Measurements from ENCODE around the gene SHD. TPM values are rescaled to one million over a fixed set of nuclear protein-coding genes. Genes with fewer than 3 reads are reported as not detected.

SHD gene
- total and polyA plus RNA-seq, 9 of the 15 experiments (the other 6 are each of a cell fraction or from before 2014, with no cell fraction given): 0.05 to 0.62 (median 0.15) TPM; not detected in 5

DNA sequence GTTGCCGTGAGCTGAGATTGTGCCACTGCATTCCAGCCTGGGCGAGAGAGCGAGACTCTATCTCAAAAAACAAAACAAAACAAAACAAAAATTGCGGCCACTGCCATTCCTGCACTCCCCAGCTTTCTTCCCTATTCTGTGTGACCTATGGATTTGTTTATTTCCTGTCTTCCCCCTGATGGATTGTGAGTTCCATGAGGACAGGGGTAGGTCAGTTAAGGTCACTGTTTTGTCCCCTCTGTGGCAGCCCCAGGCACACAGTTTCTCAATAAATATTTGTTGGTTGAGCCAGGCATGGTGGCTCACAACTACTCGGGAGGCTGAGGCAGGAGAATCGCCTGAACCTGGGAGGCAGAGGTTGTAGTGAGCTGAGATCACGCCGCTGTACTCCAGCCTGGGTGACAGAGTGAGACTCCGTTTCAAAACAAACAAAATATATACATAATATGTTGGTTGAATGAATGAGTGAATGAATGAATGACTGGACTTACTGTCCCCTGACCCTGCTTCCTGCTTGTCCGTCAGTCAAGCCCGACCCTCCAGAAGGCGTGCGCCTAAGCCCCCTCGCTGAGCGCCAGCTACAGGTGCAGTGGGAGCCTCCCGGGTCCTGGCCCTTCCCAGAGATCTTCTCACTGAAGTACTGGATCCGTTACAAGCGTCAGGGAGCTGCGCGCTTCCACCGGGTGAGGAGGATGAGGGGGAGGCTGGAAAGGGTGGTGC is 44.8 kb upstream of the SHD start:
- H3K36me3 ChIP-seq (ENCODE audit: control insufficient read depth, insufficient read depth, low read length): no peaks in the 10 kb centered on the region
- BruUV-seq (replicated peaks): no TSS peak
- H3K79me2 ChIP-seq (ENCODE audit: control insufficient read depth, insufficient read depth, low read length): no peaks in the 10 kb centered on the region
- ATAC-seq (no peak), FAIRE-seq (no peak), DNase-seq (ENCODE audit: extremely low read depth in 1 of 4, low spot score in 3 of 4) (peak in 2 of 4 experiments; percentile 4 to 6)
- ChIA-PET CTCF (ENCODE audit: low intra/inter-chr PET ratio) (interaction anchor here (0.6 kb wide), 1 partner anchor 111 kb away, joined by 3 read pairs; no protein-coding TSS in a partner anchor), POLR2A (interaction anchor here (0.6 to 1.9 kb wide), 4 partner anchors 13 to 227 kb away, joined by 3 to 8 read pairs (median 4); partner anchors contain the start of gene YJU2)
- no peaks in the 10 kb centered on the region for H3K9me3 ChIP-seq (replicated peaks; ENCODE audit: control insufficient read depth, insufficient read depth, low read depth, low read length)
- TF ChIP-seq ATF7 (IDR thresholded peaks at IDR 0.05) (no peak), ZNF197 (CRISPR knock-in tag; IDR thresholded peaks at IDR 0.05; ENCODE audit: low read depth) (no peak), ZNF24 (IDR thresholded peaks at IDR 0.05) (peak; percentile 92)
- H4K20me1 ChIP-seq (replicated peaks; ENCODE audit: control insufficient read depth, insufficient read depth, low read length): 0 out of 2 replicates have a peak, but pooled peaks cover 3% of the 10 kb centered on the region
- H3K4me3 ChIP-seq: no peak overlapping the region
- intact Hi-C loops (cut with micrococcal nuclease) (no loop called here), in situ Hi-C loops (cut with MboI) (no loop called here)
- no peak overlapping the region for H3K27ac ChIP-seq (ENCODE audit: extremely low read depth, low read depth, low read length)
- peak overlapping the region in 1 of 2 experiments; percentile 68; a peak in 2 of 4 replicates for H3K9ac ChIP-seq (ENCODE audit: insufficient read depth in 1 of 2, low read depth in 2 of 2, low read length in 2 of 2)
- peaks cover 0 to 26% of the 10 kb centered on the region in 2 experiments; a peak in 3 of 5 replicates for H3K4me1 ChIP-seq (replicated peaks in 1 of 2; ENCODE audit: control insufficient read depth in 2 of 2, insufficient read depth in 2 of 2, low read length in 2 of 2)
- peaks cover 12 to 28% of the 10 kb centered on the region in 2 experiments; a peak in 3 of 5 replicates for H3K27me3 ChIP-seq (ENCODE audit: control insufficient read depth in 2 of 2, insufficient read depth in 2 of 2, low read length in 2 of 2)
- 14% methylated on average over 21 of the region's 21 CpGs for WGBS (ENCODE audit: insufficient coverage, low coverage, missing lambda C conversion rate)
- no peak overlapping the region for H3K4me2 ChIP-seq (ENCODE audit: insufficient read depth, low read length)
- 0 out of 2 replicates have a peak overlapping the region, but pooled peaks have one; percentile 40 for H2AFZ ChIP-seq (ENCODE audit: low read depth, low read length)
- H3K9me1 ChIP-seq (ENCODE audit: control insufficient read depth, insufficient read depth, low read length): no peaks in the 10 kb centered on the region

DNA sequence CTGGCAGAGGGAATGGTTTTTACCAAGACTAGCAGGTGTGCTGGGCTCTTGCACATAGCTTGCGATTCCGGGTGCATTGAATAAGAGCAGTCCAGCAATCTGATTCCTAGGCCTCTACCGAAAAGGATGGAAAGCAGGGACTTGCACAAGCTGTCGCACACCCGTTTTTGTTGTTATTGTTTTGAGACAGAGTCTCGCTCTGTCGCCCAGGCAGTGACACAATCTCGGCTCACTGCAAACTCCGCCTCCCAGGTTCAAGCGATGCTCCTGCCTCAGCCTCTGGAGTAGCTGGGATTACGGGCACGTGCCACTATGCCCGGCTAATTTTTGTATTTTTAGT is 44.2 kb upstream of the SHD start:
- ChIA-PET POLR2A (interaction anchor here (0.6 to 1.9 kb wide), 4 partner anchors 12 to 166 kb away, joined by 3 to 8 read pairs (median 4); partner anchors contain the start of gene YJU2), CTCF (ENCODE audit: low intra/inter-chr PET ratio) (interaction anchor here (0.6 kb wide), 1 partner anchor 164 kb away, joined by 3 read pairs; no protein-coding TSS in a partner anchor)
- H3K27ac ChIP-seq (ENCODE audit: extremely low read depth, low read depth, low read length): no peak overlapping the region
- no peaks in the 10 kb centered on the region for H3K79me2 ChIP-seq (ENCODE audit: control insufficient read depth, insufficient read depth, low read length)
- H3K36me3 ChIP-seq (ENCODE audit: control insufficient read depth, insufficient read depth, low read length): no peaks in the 10 kb centered on the region
- peaks cover 0 to 21% of the 10 kb centered on the region in 2 experiments; a peak in 2 of 5 replicates for H3K4me1 ChIP-seq (replicated peaks in 1 of 2; ENCODE audit: control insufficient read depth in 2 of 2, insufficient read depth in 2 of 2, low read length in 2 of 2)
- H3K9ac ChIP-seq (ENCODE audit: insufficient read depth in 1 of 2, low read depth in 2 of 2, low read length in 2 of 2): peak overlapping the region in 1 of 2 experiments; percentile 68; a peak in 2 of 4 replicates
- FAIRE-seq: no peak
- peaks cover 12 to 23% of the 10 kb centered on the region in 2 experiments; a peak in 3 of 5 replicates for H3K27me3 ChIP-seq (ENCODE audit: control insufficient read depth in 2 of 2, insufficient read depth in 2 of 2, low read length in 2 of 2)
- no peak for ATAC-seq
- WGBS (ENCODE audit: insufficient coverage, low coverage, missing lambda C conversion rate): 23% methylated on average over 13 of the region's 13 CpGs
- H3K9me3 ChIP-seq (replicated peaks; ENCODE audit: control insufficient read depth, insufficient read depth, low read depth, low read length): no peaks in the 10 kb centered on the region
- H3K9me1 ChIP-seq (ENCODE audit: control insufficient read depth, insufficient read depth, low read length): no peaks in the 10 kb centered on the region
- H4K20me1 ChIP-seq (replicated peaks; ENCODE audit: control insufficient read depth, insufficient read depth, low read length): no peaks in the 10 kb centered on the region
- in situ Hi-C loops (cut with MboI) (no loop called here), intact Hi-C loops (cut with micrococcal nuclease) (no loop called here)
- DNase-seq (ENCODE audit: extremely low read depth in 1 of 4, low spot score in 3 of 4): peak in 1 of 4 experiments; percentile 3
- no peak overlapping the region for H3K4me3 ChIP-seq
- no TSS peak for BruUV-seq (replicated peaks)
- H3K4me2 ChIP-seq (ENCODE audit: insufficient read depth, low read length): no peak overlapping the region
- H2AFZ ChIP-seq (ENCODE audit: low read depth, low read length): 0 out of 2 replicates have a peak overlapping the region, but pooled peaks have one; percentile 40
- TF ChIP-seq ELF1 (tag; IDR thresholded peaks at IDR 0.05) (no peak), HCFC1 (IDR thresholded peaks at IDR 0.05; ENCODE audit: low read depth, low read length) (no peak), HIVEP1 (CRISPR knock-in tag; IDR thresholded peaks at IDR 0.05) (no peak), HNRNPLL (IDR thresholded peaks at IDR 0.05; ENCODE audit: low read depth, low read length, poor library complexity, severe bottlenecking) (no peak), ZNF436 (CRISPR knock-in tag; IDR thresholded peaks at IDR 0.05) (no peak), COPS2 (conservative IDR thresholded peaks at IDR 0.05) (no peak)
- TF ChIP-seq, protein P1, sequence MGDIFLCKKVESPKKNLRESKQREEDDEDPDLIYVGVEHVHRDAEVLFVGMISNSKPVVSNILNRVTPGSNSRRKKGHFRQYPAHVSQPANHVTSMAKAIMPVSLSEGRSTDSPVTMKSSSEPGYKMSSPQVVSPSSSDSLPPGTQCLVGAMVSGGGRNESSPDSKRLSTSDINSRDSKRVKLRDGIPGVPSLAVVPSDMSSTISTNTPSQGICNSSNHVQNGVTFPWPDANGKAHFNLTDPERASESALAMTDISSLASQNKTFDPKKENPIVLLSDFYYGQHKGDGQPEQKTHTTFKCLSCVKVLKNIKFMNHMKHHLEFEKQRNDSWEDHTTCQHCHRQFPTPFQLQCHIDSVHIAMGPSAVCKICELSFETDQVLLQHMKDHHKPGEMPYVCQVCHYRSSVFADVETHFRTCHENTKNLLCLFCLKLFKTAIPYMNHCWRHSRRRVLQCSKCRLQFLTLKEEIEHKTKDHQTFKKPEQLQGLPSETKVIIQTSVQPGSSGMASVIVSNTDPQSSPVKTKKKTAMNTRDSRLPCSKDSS (IDR thresholded peaks at IDR 0.05; ENCODE audit: low read depth, partially characterized antibody): no peak
- TF ChIP-seq, protein P2, sequence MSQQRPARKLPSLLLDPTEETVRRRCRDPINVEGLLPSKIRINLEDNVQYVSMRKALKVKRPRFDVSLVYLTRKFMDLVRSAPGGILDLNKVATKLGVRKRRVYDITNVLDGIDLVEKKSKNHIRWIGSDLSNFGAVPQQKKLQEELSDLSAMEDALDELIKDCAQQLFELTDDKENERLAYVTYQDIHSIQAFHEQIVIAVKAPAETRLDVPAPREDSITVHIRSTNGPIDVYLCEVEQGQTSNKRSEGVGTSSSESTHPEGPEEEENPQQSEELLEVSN (IDR thresholded peaks at IDR 0.05; ENCODE audit: borderline replicate concordance in 1 of 2, extremely low read depth in 1 of 2, insufficient read depth in 1 of 2, insufficient read length in 1 of 2, low read depth in 1 of 2, low read length in 1 of 2, poor library complexity in 1 of 2, severe bottlenecking in 1 of 2): no peak
